GM19025 (cell line): ENCODE measurements around the gene CHRNA7.

Experiments
- ATAC-seq: cut with Tn5 transposase; IDR thresholded peaks from one replicate; pipeline ENCODE4 v1.9.1; 2021; ENCODE audit warnings: mild to moderate bottlenecking, low read depth, moderate library complexity; ENCODE audit not compliant: unreplicated experiment

CHRNA7 gene

GRCh38 chr15:32060706-32061105, 30.4 kb downstream of the CHRNA7 start:
- no peak for ATAC-seq

GRCh38 chr15:32067115-32067514, 36.8 kb downstream of the CHRNA7 start:
- ATAC-seq = no peak

GRCh38 chr15:32089851-32090359, 59.6 kb downstream of the CHRNA7 start:
- ATAC-seq = no peak

GRCh38 chr15:32091505-32092380, 61.4 kb downstream of the CHRNA7 start:
- no peak for ATAC-seq

- ATAC-seq = no peak
Observed at GRCh38 chr15:32096213-32096612, 65.9 kb downstream of the CHRNA7 start.

- no peak for ATAC-seq
Observed at GRCh38 chr15:32096916-32097617, 66.8 kb downstream of the CHRNA7 start.

GRCh38 chr15:32098033-32098432, 67.7 kb downstream of the CHRNA7 start:
- ATAC-seq = no peak

GRCh38 chr15:32099097-32099785, 68.9 kb downstream of the CHRNA7 start:
- ATAC-seq = no peak

GRCh38 chr15:32099956-32100684, 69.8 kb downstream of the CHRNA7 start:
- no peak for ATAC-seq

- no peak for ATAC-seq
Observed at GRCh38 chr15:32104061-32104995, 74.0 kb downstream of the CHRNA7 start.

- no peak for ATAC-seq
Observed at GRCh38 chr15:32105258-32106241, 75.2 kb downstream of the CHRNA7 start.

GRCh38 chr15:32106401-32107381, 76.4 kb downstream of the CHRNA7 start:
- no peak for ATAC-seq

GRCh38 chr15:32107477-32108080, 77.3 kb downstream of the CHRNA7 start:
- no peak for ATAC-seq

- no peak for ATAC-seq
Observed at GRCh38 chr15:32108661-32109060, 78.3 kb downstream of the CHRNA7 start.

GRCh38 chr15:32112101-32112500, 81.8 kb downstream of the CHRNA7 start:
- ATAC-seq = no peak

GRCh38 chr15:32113224-32113623, 82.9 kb downstream of the CHRNA7 start:
- no peak for ATAC-seq

GRCh38 chr15:32117122-32117521, 86.8 kb downstream of the CHRNA7 start:
- ATAC-seq = no peak
